ENCODE data around the gene WDR44.

Gene WDR44

DNA sequence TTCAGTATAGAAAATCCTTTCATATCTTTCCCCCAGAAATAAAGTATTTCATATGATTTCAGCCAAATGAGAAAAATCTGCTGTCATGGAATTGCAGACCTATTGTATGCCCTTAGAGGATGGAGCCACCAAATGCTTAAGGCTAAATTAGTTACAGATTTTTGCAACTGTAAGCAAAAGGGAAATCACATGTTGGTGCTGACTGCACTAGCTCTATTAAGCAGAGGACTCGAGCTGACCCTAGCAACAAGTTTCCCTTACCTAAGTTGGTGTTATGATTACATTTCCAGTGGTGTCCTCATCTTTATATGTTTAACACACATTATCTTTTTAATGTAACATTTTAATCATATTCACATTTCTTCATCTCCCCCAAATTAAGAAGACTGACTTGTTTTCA is 91.4 kb downstream of the WDR44 start:
- no peak overlapping the region for H3K27ac ChIP-seq
- H2AFZ ChIP-seq (ENCODE audit: low read depth) = no peak overlapping the region
- H3K4me1 ChIP-seq (ENCODE audit: low read depth, poor library complexity, severe bottlenecking) = peaks cover 8% of the 10 kb centered on the region
- no peaks in the 10 kb centered on the region for H3K79me2 ChIP-seq (ENCODE audit: insufficient read depth, low read depth)
- TF ChIP-seq CTCF (conservative IDR thresholded peaks at IDR 0.05; ENCODE audit: low read depth, low read length) = no peak
- H3K4me2 ChIP-seq = no peak overlapping the region
- H3K27me3 ChIP-seq (ENCODE audit: insufficient read depth, low read depth) = no peaks in the 10 kb centered on the region
- H4K20me1 ChIP-seq (ENCODE audit: insufficient read depth) = no peaks in the 10 kb centered on the region
- H3K4me3 ChIP-seq (IDR thresholded peaks at IDR 0.05; ENCODE audit: insufficient read depth, low read depth, low read length) = no peak overlapping the region
- no peak overlapping the region for H3K9ac ChIP-seq
- H3K36me3 ChIP-seq (ENCODE audit: insufficient read depth) = no peaks in the 10 kb centered on the region

DNA sequence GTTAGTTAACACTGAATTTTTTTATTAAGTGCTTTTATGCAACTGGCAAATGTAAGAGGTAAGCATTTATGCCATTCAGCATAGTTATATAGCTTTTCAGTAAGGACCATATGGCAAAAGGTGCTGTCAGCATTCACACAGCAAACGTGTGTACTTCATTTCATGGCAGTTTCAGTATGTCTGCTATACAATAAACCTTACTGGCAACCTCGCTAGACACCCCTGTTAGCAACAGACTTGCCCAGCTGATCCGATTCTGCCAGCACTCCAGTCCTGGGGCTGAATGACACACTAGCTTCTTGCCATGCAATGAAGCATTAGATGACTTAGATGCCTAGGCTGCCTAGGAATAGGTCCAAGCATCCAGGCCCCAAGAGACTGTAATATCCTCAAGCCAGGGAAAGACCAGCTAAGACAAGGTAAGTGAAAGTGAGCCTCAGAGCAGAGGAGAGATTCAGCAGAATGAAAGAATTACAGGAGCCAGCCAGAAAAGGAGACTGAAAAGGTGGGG is 102.4 kb downstream of the WDR44 start:
- Histone ChIP-seq H3K36me3 (ENCODE audit: insufficient read depth) (no peaks in the 10 kb centered on the region), H3K79me2 (ENCODE audit: insufficient read depth, low read depth) (no peaks in the 10 kb centered on the region), H3K4me1 (ENCODE audit: low read depth, poor library complexity, severe bottlenecking) (peaks cover 26% of the 10 kb centered on the region), H3K4me2 (peak overlapping the region; percentile 34), H3K4me3 (IDR thresholded peaks at IDR 0.05; ENCODE audit: insufficient read depth, low read depth, low read length) (no peak overlapping the region), H3K27ac (peak overlapping the region; percentile 69), H3K9ac (no peak overlapping the region), H2AFZ (ENCODE audit: low read depth) (peak overlapping the region; percentile 27; the same call in 1 of the 2 replicates), H4K20me1 (ENCODE audit: insufficient read depth) (no peaks in the 10 kb centered on the region), H3K27me3 (ENCODE audit: insufficient read depth, low read depth) (no peaks in the 10 kb centered on the region)
- TF ChIP-seq CTCF (conservative IDR thresholded peaks at IDR 0.05; ENCODE audit: low read depth, low read length) = no peak

- no peaks in the 10 kb centered on the region for H4K20me1 ChIP-seq (ENCODE audit: insufficient read depth)
- H2AFZ ChIP-seq (ENCODE audit: low read depth) = no peak overlapping the region
- H3K36me3 ChIP-seq (ENCODE audit: insufficient read depth) = no peaks in the 10 kb centered on the region
- no peak overlapping the region for H3K27ac ChIP-seq
- H3K79me2 ChIP-seq (ENCODE audit: insufficient read depth, low read depth) = no peaks in the 10 kb centered on the region
- H3K4me3 ChIP-seq (IDR thresholded peaks at IDR 0.05; ENCODE audit: insufficient read depth, low read depth, low read length) = no peak overlapping the region
- no peak for TF ChIP-seq CTCF (conservative IDR thresholded peaks at IDR 0.05; ENCODE audit: low read depth, low read length)
- H3K27me3 ChIP-seq (ENCODE audit: insufficient read depth, low read depth) = no peaks in the 10 kb centered on the region
- H3K4me1 ChIP-seq (ENCODE audit: low read depth, poor library complexity, severe bottlenecking) = no peaks in the 10 kb centered on the region
- H3K4me2 ChIP-seq = no peak overlapping the region
- H3K9ac ChIP-seq = no peak overlapping the region
Measured at GRCh38 chrX:118455013-118455412, 109.1 kb downstream of the WDR44 start.

- no peaks in the 10 kb centered on the region for H3K79me2 ChIP-seq (ENCODE audit: insufficient read depth, low read depth)
- no peaks in the 10 kb centered on the region for H3K27me3 ChIP-seq (ENCODE audit: insufficient read depth, low read depth)
Measured at GRCh38 chrX:118459494-118459893, 113.6 kb downstream of the WDR44 start.

More at GRCh38 chrX:118459494-118459893, 113.6 kb downstream of the WDR44 start:
- Histone ChIP-seq H3K4me3 (IDR thresholded peaks at IDR 0.05; ENCODE audit: insufficient read depth, low read depth, low read length) (no peak overlapping the region), H3K4me1 (ENCODE audit: low read depth, poor library complexity, severe bottlenecking) (no peaks in the 10 kb centered on the region), H3K4me2 (no peak overlapping the region), H3K36me3 (ENCODE audit: insufficient read depth) (no peaks in the 10 kb centered on the region), H4K20me1 (ENCODE audit: insufficient read depth) (no peaks in the 10 kb centered on the region), H3K9ac (no peak overlapping the region), H2AFZ (ENCODE audit: low read depth) (no peak overlapping the region), H3K27ac (no peak overlapping the region)
- TF ChIP-seq CTCF (conservative IDR thresholded peaks at IDR 0.05; ENCODE audit: low read depth, low read length) = peak; percentile 59; the same call in 1 of the 2 replicates
